NCI-H82 treated with DMSO at 0.1 percent for 48 hours (cell line): Measurements from ENCODE around the gene MAST1.
A peak's percentile ranks its signal among the peaks of the same experiment; 100 is the strongest.
"Not testable (repeated sequence)": the region's sequence is repeated elsewhere in the genome, so short reads cannot be mapped to it uniquely, and the experiment has no call there.

Experiments used
- DNase-seq: peaks from one replicate; lab custom pipeline; 2025; ENCODE audit not compliant: unreplicated experiment; lab: John Stamatoyannopoulos, UW

Gene MAST1

DNA sequence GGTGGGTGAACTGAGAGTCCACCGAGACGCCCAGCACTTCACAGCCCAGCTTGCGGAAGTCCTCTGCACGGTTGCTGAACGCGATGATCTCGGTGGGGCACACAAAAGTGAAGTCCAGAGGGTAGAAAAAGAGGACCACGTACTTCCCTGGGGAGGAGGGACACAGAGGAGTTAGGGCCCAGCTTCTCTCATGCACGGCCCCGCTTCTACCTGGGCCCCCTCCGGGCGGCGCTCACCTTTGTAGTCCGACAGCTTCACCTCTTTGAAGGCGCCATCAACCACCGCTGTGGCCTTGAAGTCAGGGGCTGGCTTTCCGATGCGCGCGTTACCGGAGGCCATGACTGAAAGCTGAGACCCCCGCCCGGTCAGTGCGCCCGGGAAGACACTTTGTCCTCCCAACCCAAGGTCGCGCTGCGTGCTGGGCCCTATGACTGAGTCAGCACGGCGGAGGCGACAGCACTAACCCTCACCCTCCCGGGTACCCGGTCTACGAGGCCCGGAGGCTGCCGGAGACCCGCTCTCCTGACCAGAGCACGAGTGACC lies 37.3 kb upstream of the MAST1 start:
- DNase-seq = no peak

DNA sequence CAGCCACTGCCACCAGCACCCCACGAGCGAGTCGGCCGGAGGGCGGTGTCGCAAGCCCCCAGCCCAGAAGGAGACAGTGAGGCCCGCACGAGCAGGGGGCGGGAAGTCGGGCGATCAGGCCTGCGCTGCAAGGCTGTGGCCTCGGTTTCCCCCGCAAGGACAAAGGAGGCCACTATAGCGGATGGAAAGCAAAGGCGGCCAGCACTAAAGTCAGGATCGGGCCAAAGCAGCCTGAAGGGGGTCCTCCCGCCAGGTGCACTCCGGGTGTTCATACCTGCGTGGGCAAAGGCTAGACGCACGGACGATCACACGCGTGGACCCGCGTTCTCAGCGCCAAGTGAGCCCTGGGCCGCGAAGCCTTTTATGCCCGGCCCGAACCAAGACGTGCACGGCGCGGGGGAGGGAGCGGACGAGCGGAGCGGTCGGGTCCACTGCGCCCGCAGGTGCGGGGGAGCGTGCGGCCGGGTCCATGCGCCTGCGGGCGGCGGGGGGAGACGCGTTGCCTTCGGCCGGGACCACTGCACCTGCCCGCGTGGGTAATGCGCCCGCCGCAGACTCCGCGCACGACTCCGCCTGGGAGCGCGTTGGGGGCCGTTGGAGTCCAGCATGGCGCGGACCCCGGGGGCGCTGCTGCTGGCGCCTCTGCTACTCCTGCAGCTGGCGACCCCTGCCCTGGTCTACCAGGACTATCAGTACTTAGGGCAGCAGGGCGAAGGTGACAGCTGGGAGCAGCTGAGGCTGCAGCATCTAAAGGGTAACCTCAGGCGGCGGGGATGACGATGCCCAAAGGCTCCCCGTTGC lies 36.6 kb upstream of the MAST1 start, which contains the start of the genes PRDX2 and THSD8:
Gene PRDX2, minus strand, starts transcription at position 335 of the 801 bp plus-strand sequence. CDS start 539 bp downstream, outside the sequence.
Gene THSD8, plus strand, starts transcription at position 604 of the 801 bp plus-strand sequence. Its CDS starts 3 bp downstream, at position 607.
- peak; percentile 64 for DNase-seq

- no peak for DNase-seq
Measured at GRCh38 chr19:12802267-12803106, 35.8 kb upstream of the MAST1 start.

DNA sequence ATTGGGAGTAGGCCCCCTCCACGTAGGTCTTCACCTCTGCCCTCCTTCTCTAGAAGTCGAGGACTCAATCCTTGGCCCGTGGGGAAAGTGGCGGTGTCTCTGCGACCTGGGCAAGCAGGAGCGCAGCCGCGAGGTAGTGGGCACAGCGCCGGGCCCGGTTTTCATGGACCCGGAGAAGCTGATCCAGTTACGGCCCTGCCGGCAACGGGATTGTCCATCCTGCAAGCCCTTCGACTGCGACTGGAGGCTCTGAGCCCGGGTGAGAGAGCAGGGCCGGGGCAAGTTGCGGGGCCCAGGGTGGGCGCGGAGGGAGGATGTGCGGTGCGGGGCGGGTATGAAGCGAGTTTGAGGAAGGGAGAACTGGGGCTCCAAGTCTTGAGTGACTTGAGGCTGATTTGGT lies 34.3 kb upstream of the MAST1 start:
- DNase-seq = no peak

DNA sequence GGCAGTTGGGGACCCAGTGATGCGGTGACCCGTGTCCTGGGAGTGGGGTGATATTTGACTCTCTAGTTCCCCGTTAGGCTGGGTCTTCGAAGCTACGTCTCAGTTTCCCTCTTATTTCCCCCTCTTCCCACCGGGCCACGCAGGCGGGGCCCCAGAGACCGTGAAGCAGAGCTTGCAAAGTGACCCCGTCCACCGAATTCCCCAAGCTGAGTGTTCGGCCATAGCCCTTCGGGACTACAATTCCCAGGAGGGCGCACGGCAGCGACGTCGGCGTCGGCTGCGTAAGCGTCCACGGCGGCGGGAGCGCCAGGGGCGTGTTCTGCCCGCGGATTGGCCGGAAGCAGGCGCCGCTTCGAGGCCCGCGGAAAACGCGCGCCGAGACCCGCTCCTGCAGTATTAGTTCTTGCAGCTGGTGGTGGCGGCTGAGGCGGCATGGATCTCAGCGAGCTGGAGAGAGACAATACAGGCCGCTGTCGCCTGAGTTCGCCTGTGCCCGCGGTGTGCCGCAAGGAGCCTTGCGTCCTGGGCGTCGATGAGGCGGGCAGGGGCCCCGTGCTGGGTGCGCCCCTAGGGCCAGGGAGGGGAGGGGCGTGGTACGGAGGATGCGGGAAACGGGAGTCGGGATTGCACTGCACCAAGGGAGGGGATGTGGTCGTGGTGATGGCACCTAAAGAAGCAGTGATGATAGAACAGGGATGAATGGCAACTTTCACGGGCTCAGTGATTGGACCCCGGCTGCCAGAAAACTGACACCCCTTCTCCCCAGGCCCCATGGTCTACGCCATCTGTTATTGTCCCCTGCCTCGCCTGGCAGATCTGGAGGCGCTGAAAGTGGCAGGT lies 31.9 kb upstream of the MAST1 start, which contains the start of gene RNASEH2A:
Gene RNASEH2A, plus strand, starts transcription at position 343 of the 840 bp plus-strand sequence. Its CDS starts 90 bp downstream, at position 433.
- peak; percentile 76 for DNase-seq

DNA sequence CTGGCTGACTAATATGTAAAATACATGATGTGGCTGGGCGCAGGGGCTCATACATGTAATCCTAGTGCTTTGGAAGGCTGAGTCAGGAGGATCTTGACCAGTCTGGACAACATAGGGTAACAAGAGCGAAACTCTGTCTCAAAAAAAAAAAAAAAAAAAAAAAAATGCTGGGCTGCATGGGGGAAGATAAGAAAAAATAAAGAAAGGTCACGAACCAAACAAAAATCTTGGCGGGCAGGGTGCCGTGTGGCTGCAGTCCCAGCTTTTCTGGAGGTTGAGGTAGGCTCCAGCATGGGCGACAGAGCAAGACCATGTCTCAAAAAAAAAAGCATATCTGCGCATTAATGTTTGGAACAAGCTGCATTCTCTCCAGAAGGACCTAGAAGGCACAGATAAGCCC lies 23.2 kb upstream of the MAST1 start:
- no peak for DNase-seq

GRCh38 chr19:12817188-12817587 lies 21.1 kb upstream of the MAST1 start:
- DNase-seq = not testable (repeated sequence)

DNA sequence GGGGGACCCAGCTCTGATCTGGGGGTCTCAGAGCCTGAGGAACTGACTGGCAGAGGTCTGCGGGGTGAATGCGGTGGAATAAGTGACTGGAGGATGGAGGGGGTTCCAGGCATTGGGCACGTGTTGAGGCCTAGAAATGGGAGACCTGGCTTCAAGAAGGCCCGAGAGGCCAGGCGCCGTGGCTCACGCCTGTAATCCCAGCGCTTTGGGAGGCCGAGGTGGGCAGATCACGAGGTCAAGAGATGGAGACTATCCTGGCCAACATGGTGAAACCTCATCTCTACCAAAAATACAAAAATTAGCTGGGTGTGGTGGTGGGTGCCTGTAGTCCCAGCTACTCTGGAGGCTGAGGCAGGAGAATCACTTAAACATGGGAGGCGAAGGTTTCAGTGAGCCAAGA lies 20.5 kb upstream of the MAST1 start:
- DNase-seq = not testable (repeated sequence)

GRCh38 chr19:12821761-12822160 lies 16.6 kb upstream of the MAST1 start:
- no peak for DNase-seq

GRCh38 chr19:12825254-12826131 lies 12.8 kb upstream of the MAST1 start:
- peak; percentile 67 for DNase-seq

DNA sequence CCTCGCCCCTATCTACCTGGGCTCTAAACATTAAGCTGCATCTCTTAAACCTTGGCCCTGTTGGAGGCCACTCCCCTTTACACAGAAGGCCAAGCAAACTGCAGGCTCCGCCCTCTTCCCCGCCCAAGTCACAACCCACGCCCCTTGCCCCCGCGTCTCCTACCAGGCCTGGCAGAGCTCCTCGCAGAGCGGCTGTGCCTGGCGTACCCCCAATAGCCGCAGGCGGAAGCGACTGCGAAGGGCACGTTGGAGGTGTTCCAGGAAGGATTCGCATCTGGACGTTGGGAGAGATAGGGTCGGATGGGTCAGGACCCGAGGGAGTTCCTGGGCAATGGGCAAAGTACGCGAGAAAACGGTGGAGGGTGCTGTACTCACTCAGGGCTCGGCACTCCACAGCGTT lies 9.8 kb upstream of the MAST1 start:
- peak; percentile 67 for DNase-seq

DNA sequence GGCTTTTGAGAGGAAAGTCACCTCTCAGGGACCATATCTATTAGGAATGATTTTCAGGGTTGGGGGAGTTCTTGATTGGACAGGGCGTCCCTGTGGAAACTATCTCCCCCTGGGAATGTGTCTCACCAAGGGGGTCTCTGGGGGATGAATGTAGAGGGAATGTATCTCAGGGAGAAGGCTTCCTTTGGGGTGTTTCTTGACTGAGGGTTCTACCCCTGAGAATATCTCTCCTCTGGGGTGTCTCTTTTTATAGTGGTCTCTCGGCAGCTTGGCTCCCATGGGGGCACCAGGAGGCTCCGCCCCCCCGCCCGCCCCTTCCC lies 4.9 kb upstream of the MAST1 start:
- peak; percentile 66 for DNase-seq

- DNase-seq = peak; percentile 41
Measured at GRCh38 chr19:12833738-12834565, 4.4 kb upstream of the MAST1 start.

GRCh38 chr19:12834566-12834943 lies 3.8 kb upstream of the MAST1 start, which contains the start of gene RTBDN:
Gene RTBDN (minus strand): TSS chr19:12834579. CDS start chr19:12829979, 4,600 bp downstream.
- DNase-seq = no peak

- DNase-seq = peak; percentile 85
Measured at GRCh38 chr19:12834976-12835757, 3.1 kb upstream of the MAST1 start.

GRCh38 chr19:12836529-12836863 lies 1.8 kb upstream of the MAST1 start:
- no peak for DNase-seq

DNA sequence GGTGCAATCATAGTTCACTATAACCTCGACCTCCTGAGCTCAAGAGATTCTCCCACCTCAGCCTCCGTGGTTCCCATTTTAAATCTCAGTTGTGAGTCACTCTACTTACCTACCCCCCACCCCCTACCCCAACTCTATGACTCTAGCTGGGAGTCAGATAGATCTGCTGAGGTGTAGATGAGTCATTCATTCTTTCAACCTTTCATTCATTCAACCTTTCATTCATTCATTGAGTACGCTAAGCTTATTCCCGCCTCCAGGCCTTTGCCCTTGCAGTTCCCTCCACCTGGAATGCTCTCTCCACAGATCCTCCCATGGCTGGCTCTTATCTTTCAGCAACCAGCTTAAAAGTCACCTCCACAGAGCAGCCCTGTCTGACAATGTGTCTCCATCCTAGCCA lies 1.1 kb upstream of the MAST1 start:
- no peak for DNase-seq
